ENCODE measurements around the gene CCDC183. TPM values are rescaled to one million over a fixed set of nuclear protein-coding genes. Genes with fewer than 3 reads are reported as not detected.
A peak's percentile ranks its signal among the peaks of the same experiment; 100 is the strongest.
"Not testable (repeated sequence)": the region's sequence is repeated elsewhere in the genome, so short reads cannot be mapped to it uniquely, and the experiment has no call there.

Gene CCDC183
- total and polyA plus RNA-seq, 5 donors from 2014 or later, result 0.16 to 2.3 (median 0.65) TPM; not detected in 1

- no peak for ATAC-seq (ENCODE audit: low read depth in 2 of 2)
- Histone ChIP-seq H3K4me1 (ENCODE audit: control insufficient read depth, insufficient read depth, low read length, poor library complexity, severe bottlenecking) (no peaks in the 10 kb centered on the region), H3K9me3 (ENCODE audit: control insufficient read depth in 2 of 2, low read length in 2 of 2) (peaks cover 4 to 7% of the 10 kb centered on the region in 2 experiments), H3K27me3 (ENCODE audit: control insufficient read depth, insufficient read depth, low read length) (no peaks in the 10 kb centered on the region), H3K4me3 (ENCODE audit: low read depth, low read length) (no peak overlapping the region), H3K36me3 (ENCODE audit: control insufficient read depth, insufficient read depth, low read length) (no peaks in the 10 kb centered on the region), H3K27ac (ENCODE audit: insufficient read depth, low read length, poor library complexity, severe bottlenecking) (no peak overlapping the region)
- H3K4me3 Mint-ChIP-seq, result no peak overlapping the region
- H3K9me3 Mint-ChIP-seq, result peaks cover 2 to 6% (median 5%) of the 10 kb centered on the region in 7 donors
- no peak overlapping the region for H3K27ac Mint-ChIP-seq
- peaks cover 0 to 5% (median 0%) of the 10 kb centered on the region in 4 donors for H3K4me1 Mint-ChIP-seq
- no peaks in the 10 kb centered on the region for H3K36me3 Mint-ChIP-seq
- H3K27me3 Mint-ChIP-seq, result peaks cover 7% of the 10 kb centered on the region
- no peak for DNase-seq
These were observed 38.8 kb upstream of the CCDC183 start for GRCh38 chr9:136757328-136757727.

DNA sequence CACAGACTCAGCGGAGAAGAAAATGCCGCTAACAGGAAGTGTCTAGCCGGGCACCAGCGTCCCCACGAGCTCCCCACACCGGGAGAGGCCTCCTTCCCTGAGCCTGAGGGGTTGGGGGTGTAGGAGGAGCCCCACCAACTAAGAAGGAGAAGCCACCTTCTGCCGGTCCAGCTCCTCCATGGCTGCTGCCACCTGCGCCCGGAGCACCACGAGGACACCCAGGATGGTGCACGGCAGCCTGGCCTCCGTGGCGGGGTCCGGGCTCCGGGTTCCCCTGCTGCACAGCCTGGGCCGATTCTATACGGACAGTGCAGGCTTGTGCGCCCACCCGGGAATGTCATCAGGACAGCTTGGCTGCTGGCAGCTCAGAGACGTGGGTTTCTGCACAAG, 38.4 kb upstream of the CCDC183 start:
- H3K4me3 ChIP-seq (ENCODE audit: low read depth, low read length), result no peak overlapping the region
- peaks cover 0 to 5% (median 0%) of the 10 kb centered on the region in 4 donors for H3K4me1 Mint-ChIP-seq
- no peaks in the 10 kb centered on the region for H3K36me3 ChIP-seq (ENCODE audit: control insufficient read depth, insufficient read depth, low read length)
- H3K27ac ChIP-seq (ENCODE audit: insufficient read depth, low read length, poor library complexity, severe bottlenecking), result no peak overlapping the region
- H3K27ac Mint-ChIP-seq, result no peak overlapping the region
- H3K27me3 ChIP-seq (ENCODE audit: control insufficient read depth, insufficient read depth, low read length), result no peaks in the 10 kb centered on the region
- peaks cover 3% of the 10 kb centered on the region for H3K27me3 Mint-ChIP-seq
- H3K4me1 ChIP-seq (ENCODE audit: control insufficient read depth, insufficient read depth, low read length, poor library complexity, severe bottlenecking), result no peaks in the 10 kb centered on the region
- peaks cover 0 to 3% (median under 1%) of the 10 kb centered on the region in 7 donors for H3K9me3 Mint-ChIP-seq
- no peak for DNase-seq
- no peak overlapping the region for H3K4me3 Mint-ChIP-seq
- peaks cover 2 to 3% of the 10 kb centered on the region in 2 experiments for H3K9me3 ChIP-seq (ENCODE audit: control insufficient read depth in 2 of 2, low read length in 2 of 2)
- no peaks in the 10 kb centered on the region for H3K36me3 Mint-ChIP-seq
- no peak for ATAC-seq (ENCODE audit: low read depth in 2 of 2)

DNA sequence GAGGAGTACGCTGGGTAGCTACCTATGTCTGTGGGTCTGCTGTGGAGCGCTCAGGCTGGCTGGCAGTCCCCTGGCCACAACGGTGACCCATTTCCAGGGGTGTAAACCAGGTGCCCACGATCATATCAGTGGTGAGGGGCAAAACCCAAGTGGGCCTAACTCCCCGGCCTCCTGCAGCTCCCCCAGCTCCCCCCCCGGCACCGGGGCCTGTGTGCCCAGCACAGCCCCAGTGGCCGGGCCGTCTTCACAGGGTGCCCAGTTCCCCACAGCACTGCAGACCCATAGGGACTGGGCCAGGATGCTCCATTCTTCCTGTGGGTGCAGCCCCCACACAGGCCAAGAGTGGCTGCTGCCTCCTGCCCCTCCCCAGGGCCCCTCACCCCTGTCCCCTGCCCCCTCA, 37.1 kb upstream of the CCDC183 start:
- DNase-seq, result no peak

GRCh38 chr9:136759436-136760325, 36.5 kb upstream of the CCDC183 start:
- DNase-seq, result no peak
- no peaks in the 10 kb centered on the region for H3K27me3 Mint-ChIP-seq
- peaks cover 0 to 3% (median 0%) of the 10 kb centered on the region in 7 donors for H3K9me3 Mint-ChIP-seq
- no peaks in the 10 kb centered on the region for H3K36me3 Mint-ChIP-seq
- H3K9me3 ChIP-seq (ENCODE audit: control insufficient read depth in 2 of 2, low read length in 2 of 2), result peaks cover 0 to 2% of the 10 kb centered on the region in 2 experiments
- H3K27ac ChIP-seq (ENCODE audit: insufficient read depth, low read length, poor library complexity, severe bottlenecking), result no peak overlapping the region
- no peak overlapping the region for H3K27ac Mint-ChIP-seq
- no peaks in the 10 kb centered on the region for H3K27me3 ChIP-seq (ENCODE audit: control insufficient read depth, insufficient read depth, low read length)
- no peak for ATAC-seq (ENCODE audit: low read depth in 2 of 2)
- peaks cover 0 to 5% (median 0%) of the 10 kb centered on the region in 4 donors for H3K4me1 Mint-ChIP-seq
- H3K36me3 ChIP-seq (ENCODE audit: control insufficient read depth, insufficient read depth, low read length), result no peaks in the 10 kb centered on the region
- H3K4me3 ChIP-seq (ENCODE audit: low read depth, low read length), result no peak overlapping the region
- no peak overlapping the region for H3K4me3 Mint-ChIP-seq
- H3K4me1 ChIP-seq (ENCODE audit: control insufficient read depth, insufficient read depth, low read length, poor library complexity, severe bottlenecking), result no peaks in the 10 kb centered on the region

More for the DNA sequence above, 37.1 kb upstream of the CCDC183 start:
- Histone ChIP-seq H3K4me3 (ENCODE audit: low read depth, low read length) (no peak overlapping the region), H3K9me3 (ENCODE audit: control insufficient read depth in 2 of 2, low read length in 2 of 2) (peaks cover 0 to 2% of the 10 kb centered on the region in 2 experiments), H3K27ac (ENCODE audit: insufficient read depth, low read length, poor library complexity, severe bottlenecking) (no peak overlapping the region), H3K4me1 (ENCODE audit: control insufficient read depth, insufficient read depth, low read length, poor library complexity, severe bottlenecking) (no peaks in the 10 kb centered on the region), H3K36me3 (ENCODE audit: control insufficient read depth, insufficient read depth, low read length) (no peaks in the 10 kb centered on the region), H3K27me3 (ENCODE audit: control insufficient read depth, insufficient read depth, low read length) (no peaks in the 10 kb centered on the region)
- H3K36me3 Mint-ChIP-seq, result no peaks in the 10 kb centered on the region
- peaks cover 0 to 3% (median 0%) of the 10 kb centered on the region in 7 donors for H3K9me3 Mint-ChIP-seq
- H3K27ac Mint-ChIP-seq, result no peak overlapping the region
- no peak for ATAC-seq (ENCODE audit: low read depth in 2 of 2)
- H3K27me3 Mint-ChIP-seq, result no peaks in the 10 kb centered on the region
- H3K4me1 Mint-ChIP-seq, result peaks cover 0 to 5% (median 0%) of the 10 kb centered on the region in 4 donors
- H3K4me3 Mint-ChIP-seq, result no peak overlapping the region

GRCh38 chr9:136760424-136760823, 35.7 kb upstream of the CCDC183 start:
- Histone ChIP-seq H3K27me3 (ENCODE audit: control insufficient read depth, insufficient read depth, low read length) (no peaks in the 10 kb centered on the region), H3K9me3 (ENCODE audit: control insufficient read depth in 2 of 2, low read length in 2 of 2) (peaks cover 0 to 2% of the 10 kb centered on the region in 2 experiments), H3K36me3 (ENCODE audit: control insufficient read depth, insufficient read depth, low read length) (no peaks in the 10 kb centered on the region), H3K4me1 (ENCODE audit: control insufficient read depth, insufficient read depth, low read length, poor library complexity, severe bottlenecking) (peaks cover 3% of the 10 kb centered on the region), H3K27ac (ENCODE audit: insufficient read depth, low read length, poor library complexity, severe bottlenecking) (no peak overlapping the region), H3K4me3 (ENCODE audit: low read depth, low read length) (no peak overlapping the region)
- Mint-ChIP-seq H3K9me3 (peaks cover 0 to 3% (median 0%) of the 10 kb centered on the region in 7 donors), H3K4me1 (peaks cover 0 to 5% (median 0%) of the 10 kb centered on the region in 4 donors), H3K27me3 (no peaks in the 10 kb centered on the region), H3K27ac (no peak overlapping the region), H3K36me3 (no peaks in the 10 kb centered on the region), H3K4me3 (no peak overlapping the region)
- ATAC-seq (ENCODE audit: low read depth in 2 of 2) (no peak), DNase-seq (no peak)

DNA sequence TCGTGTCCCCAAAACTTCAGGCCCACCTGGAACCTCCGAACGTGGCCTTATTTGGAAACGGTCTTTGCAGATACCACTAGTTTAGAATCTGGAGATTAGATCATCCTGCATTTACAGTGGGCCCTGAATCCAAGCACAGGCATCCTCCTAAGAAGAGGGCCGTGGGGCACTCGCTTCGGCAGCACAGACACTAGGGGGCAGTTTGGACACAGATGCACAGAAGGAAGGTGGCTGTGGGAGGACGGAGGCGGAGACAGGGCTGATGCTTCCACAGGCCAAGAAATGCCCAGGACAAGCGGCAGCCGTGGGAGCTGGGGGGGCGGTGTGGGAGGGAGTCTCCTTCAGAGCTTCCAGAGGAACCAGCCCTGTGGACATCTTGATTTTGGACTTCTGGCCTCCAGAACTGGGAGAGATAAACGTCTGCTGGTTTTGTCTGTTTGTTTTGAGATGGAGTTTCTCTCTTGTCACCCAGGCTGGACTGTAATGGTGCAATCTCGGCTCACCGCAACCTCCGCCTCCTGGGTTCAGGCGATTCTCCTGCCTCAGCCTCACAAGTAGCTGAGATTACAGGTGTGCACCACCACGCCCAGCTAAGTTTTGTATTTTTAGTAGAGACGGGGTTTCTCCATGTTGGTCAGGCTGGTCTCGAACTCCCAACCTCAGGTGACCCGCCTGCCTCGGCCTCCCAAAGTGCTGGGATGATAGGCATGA, 35.1 kb upstream of the CCDC183 start:
- not testable (repeated sequence) for H3K9me3 Mint-ChIP-seq; H3K9me3 ChIP-seq (ENCODE audit: control insufficient read depth in 2 of 2, low read length in 2 of 2); ATAC-seq (ENCODE audit: low read depth in 2 of 2); H3K36me3 ChIP-seq (ENCODE audit: control insufficient read depth, insufficient read depth, low read length); H3K36me3 Mint-ChIP-seq; H3K4me3 Mint-ChIP-seq; H3K4me3 ChIP-seq (ENCODE audit: low read depth, low read length); H3K27ac Mint-ChIP-seq; H3K4me1 ChIP-seq (ENCODE audit: control insufficient read depth, insufficient read depth, low read length, poor library complexity, severe bottlenecking); H3K27me3 ChIP-seq (ENCODE audit: control insufficient read depth, insufficient read depth, low read length); H3K27me3 Mint-ChIP-seq; H3K27ac ChIP-seq (ENCODE audit: insufficient read depth, low read length, poor library complexity, severe bottlenecking)
- H3K4me1 Mint-ChIP-seq, result peaks cover 0 to 11% (median 0%) of the 10 kb centered on the region in 4 donors
- DNase-seq, result peak in 1 of 3 donors; percentile 36

- DNase-seq, result no peak
- H3K27ac ChIP-seq (ENCODE audit: insufficient read depth, low read length, poor library complexity, severe bottlenecking), result no peak overlapping the region
- no peaks in the 10 kb centered on the region for H3K36me3 Mint-ChIP-seq
- H3K4me3 ChIP-seq (ENCODE audit: low read depth, low read length), result no peak overlapping the region
- no peaks in the 10 kb centered on the region for H3K36me3 ChIP-seq (ENCODE audit: control insufficient read depth, insufficient read depth, low read length)
- H3K4me1 Mint-ChIP-seq, result peaks cover 0 to 16% (median 3%) of the 10 kb centered on the region in 4 donors
- H3K9me3 ChIP-seq (ENCODE audit: control insufficient read depth in 2 of 2, low read length in 2 of 2), result no peaks in the 10 kb centered on the region
- H3K27ac Mint-ChIP-seq, result no peak overlapping the region
- no peak for ATAC-seq (ENCODE audit: low read depth in 2 of 2)
- peaks cover under 1% of the 10 kb centered on the region for H3K27me3 Mint-ChIP-seq
- H3K4me1 ChIP-seq (ENCODE audit: control insufficient read depth, insufficient read depth, low read length, poor library complexity, severe bottlenecking), result peaks cover 6% of the 10 kb centered on the region
- H3K4me3 Mint-ChIP-seq, result no peak overlapping the region
- no peaks in the 10 kb centered on the region for H3K27me3 ChIP-seq (ENCODE audit: control insufficient read depth, insufficient read depth, low read length)
- H3K9me3 Mint-ChIP-seq, result no peaks in the 10 kb centered on the region
These were observed 34.6 kb upstream of the CCDC183 start for GRCh38 chr9:136761545-136761981.
